Measurements from ENCODE around the gene THEMIS.

THEMIS gene

GRCh38 chr6:127833336-127833735, 67.5 kb downstream of the THEMIS start:
- TF ChIP-seq, protein P1, sequence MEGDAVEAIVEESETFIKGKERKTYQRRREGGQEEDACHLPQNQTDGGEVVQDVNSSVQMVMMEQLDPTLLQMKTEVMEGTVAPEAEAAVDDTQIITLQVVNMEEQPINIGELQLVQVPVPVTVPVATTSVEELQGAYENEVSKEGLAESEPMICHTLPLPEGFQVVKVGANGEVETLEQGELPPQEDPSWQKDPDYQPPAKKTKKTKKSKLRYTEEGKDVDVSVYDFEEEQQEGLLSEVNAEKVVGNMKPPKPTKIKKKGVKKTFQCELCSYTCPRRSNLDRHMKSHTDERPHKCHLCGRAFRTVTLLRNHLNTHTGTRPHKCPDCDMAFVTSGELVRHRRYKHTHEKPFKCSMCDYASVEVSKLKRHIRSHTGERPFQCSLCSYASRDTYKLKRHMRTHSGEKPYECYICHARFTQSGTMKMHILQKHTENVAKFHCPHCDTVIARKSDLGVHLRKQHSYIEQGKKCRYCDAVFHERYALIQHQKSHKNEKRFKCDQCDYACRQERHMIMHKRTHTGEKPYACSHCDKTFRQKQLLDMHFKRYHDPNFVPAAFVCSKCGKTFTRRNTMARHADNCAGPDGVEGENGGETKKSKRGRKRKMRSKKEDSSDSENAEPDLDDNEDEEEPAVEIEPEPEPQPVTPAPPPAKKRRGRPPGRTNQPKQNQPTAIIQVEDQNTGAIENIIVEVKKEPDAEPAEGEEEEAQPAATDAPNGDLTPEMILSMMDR (conservative IDR thresholded peaks at IDR 0.05; ENCODE audit: low read depth, low read length), result no peak
- H3K4me3 ChIP-seq (ENCODE audit: low read length), result no peak overlapping the region
- DNase-seq (ENCODE audit: low read depth), result no peak

DNA sequence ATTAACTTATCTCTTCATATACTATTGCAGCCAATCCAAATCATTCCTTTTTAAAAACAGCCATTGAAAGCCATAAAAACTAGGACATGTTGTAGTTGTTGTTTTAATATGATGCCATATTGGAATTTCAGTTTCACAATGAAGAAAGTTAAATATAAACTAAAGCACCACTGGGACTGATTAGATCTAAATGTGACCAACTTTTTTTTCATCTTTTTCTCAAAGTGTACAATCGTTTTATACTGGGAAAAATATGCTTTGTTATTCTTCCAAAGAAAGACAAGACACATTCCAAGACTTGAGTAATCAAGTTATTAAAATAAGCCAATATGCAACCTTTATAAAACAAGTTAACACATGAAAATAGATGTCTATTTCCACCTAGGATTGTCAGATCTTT, 68.5 kb downstream of the THEMIS start:
- no peak for DNase-seq (ENCODE audit: low read depth)
- TF ChIP-seq, protein P1 (conservative IDR thresholded peaks at IDR 0.05; ENCODE audit: low read depth, low read length), result no peak
- H3K4me3 ChIP-seq (ENCODE audit: low read length), result no peak overlapping the region

GRCh38 chr6:127824061-127824460, 76.8 kb downstream of the THEMIS start:
- DNase-seq (ENCODE audit: low read depth), result no peak
- TF ChIP-seq, protein P1 (conservative IDR thresholded peaks at IDR 0.05; ENCODE audit: low read depth, low read length), result no peak
- H3K4me3 ChIP-seq (ENCODE audit: low read length), result no peak overlapping the region

DNA sequence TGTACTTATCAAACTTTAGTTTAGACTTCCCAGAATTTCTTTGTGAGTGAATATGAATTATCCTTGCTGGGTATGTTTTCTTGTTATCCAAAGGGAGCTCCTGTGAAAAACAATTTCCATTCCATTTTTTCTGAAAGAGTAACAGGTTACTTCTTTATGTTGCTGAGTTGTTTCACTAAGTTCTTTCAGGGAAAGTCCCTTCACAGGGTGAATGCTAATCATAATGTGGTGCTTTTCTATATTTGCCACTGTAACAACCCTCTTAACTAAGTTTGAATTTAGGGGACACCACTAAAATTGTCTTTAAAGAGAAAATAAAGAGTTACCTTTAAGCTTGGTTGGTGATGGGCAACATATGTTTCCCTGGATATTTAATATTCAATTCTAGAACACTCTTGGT, 79.4 kb downstream of the THEMIS start:
- H3K4me3 ChIP-seq (ENCODE audit: low read length), result no peak overlapping the region
- TF ChIP-seq, protein P1 (conservative IDR thresholded peaks at IDR 0.05; ENCODE audit: low read depth, low read length), result no peak

DNA sequence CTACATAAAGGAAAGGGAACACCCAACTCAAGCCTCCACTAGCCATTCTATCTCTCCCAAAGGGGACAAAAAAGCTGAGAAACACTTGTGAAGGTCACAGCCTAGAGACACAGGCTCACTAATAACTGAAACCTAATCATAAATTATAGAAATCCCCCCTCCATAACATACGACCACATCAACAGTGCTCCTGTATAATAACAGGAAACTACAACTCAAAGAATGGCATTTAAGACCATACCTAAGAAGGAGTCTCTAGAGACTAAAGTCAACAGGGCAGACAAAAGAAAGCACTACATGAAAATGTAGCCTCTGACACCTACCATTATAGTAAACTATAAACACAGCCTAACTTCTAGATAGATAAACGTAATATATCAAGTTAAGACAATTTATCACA, 82.7 kb downstream of the THEMIS start:
- no peak for DNase-seq (ENCODE audit: low read depth)
- no peak overlapping the region for H3K4me3 ChIP-seq (ENCODE audit: low read length)
- TF ChIP-seq, protein P1 (conservative IDR thresholded peaks at IDR 0.05; ENCODE audit: low read depth, low read length), result no peak

More for the DNA sequence above, 79.4 kb downstream of the THEMIS start:
- DNase-seq (ENCODE audit: low read depth), result no peak

- TF ChIP-seq, protein P1 (conservative IDR thresholded peaks at IDR 0.05; ENCODE audit: low read depth, low read length), result no peak
- DNase-seq (ENCODE audit: low read depth), result no peak
- no peak overlapping the region for H3K4me3 ChIP-seq (ENCODE audit: low read length)
Measured at GRCh38 chr6:127816643-127817042, 84.2 kb downstream of the THEMIS start.

DNA sequence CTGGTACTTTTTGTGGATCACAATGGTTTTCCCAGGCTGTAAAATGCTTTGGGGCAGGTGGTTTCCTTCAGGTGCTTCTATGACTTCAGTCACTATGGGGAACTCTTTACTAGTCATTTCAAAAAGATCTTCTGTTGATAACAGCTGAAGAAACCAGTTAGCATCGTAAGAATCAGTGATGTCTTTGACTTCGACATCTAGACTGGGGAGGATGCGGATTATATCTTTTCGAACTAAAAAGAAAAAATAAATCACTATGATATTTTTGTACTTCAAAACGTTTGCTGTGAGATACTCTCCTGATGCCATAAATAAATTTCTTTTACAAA, 87.2 kb downstream of the THEMIS start:
- no peak overlapping the region for H3K4me3 ChIP-seq (ENCODE audit: low read length)
- no peak for DNase-seq (ENCODE audit: low read depth)
- TF ChIP-seq, protein P1 (conservative IDR thresholded peaks at IDR 0.05; ENCODE audit: low read depth, low read length), result no peak

Data from retinal pigment epithelial cell (primary cell).